ENCODE measurements around the gene OR2T5.
"Not testable (repeated sequence)": the region's sequence is repeated elsewhere in the genome, so short reads cannot be mapped to it uniquely, and the experiment has no call there.

DNA sequence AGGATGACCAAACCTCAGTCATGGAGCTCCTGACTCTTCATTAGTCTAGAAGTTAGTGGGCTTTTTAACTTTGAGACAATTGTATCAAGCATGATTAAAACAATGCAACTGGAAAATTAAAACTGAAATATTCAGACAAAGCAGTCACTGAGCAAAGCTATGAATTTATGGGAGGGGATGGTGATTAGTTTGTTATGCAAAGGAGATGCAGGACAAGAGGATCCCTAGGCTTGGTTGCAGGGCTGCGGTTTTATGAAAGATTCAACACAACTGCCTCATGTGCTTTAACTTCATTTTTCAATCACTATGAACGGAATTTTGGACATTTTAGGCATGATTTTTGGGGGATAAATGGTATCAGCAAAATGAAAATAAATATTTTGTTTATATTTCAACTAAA lies 16.3 kb upstream of the OR2T5 start:
- TF ChIP-seq YY1 (IDR thresholded peaks at IDR 0.05; ENCODE audit: insufficient read depth, insufficient read length); ZNF274 (IDR thresholded peaks at IDR 0.05; ENCODE audit: low read depth, low read length); SUZ12 (IDR thresholded peaks at IDR 0.05; ENCODE audit: extremely low read depth, insufficient read depth, insufficient read length): not testable (repeated sequence)

Measured in NT2/D1 (cell line).